K562 treated with DMSO at 1 percent for 48 hours (cell line): ENCODE measurements around the gene DELE1. TPM values are rescaled to one million over a fixed set of nuclear protein-coding genes. Genes with fewer than 3 reads are reported as not detected.

ENCODE experiments used
- total RNA-seq: library from RNA; unstranded; fragments of 300-600 nt; gene quantifications from 2 replicates; pipeline ENCODE4 v1.2.3, GENCODE V29; 2022; ENCODE audit warnings: low replicate concordance; ENCODE audit errors: extremely low read depth

Gene DELE1, protein sequence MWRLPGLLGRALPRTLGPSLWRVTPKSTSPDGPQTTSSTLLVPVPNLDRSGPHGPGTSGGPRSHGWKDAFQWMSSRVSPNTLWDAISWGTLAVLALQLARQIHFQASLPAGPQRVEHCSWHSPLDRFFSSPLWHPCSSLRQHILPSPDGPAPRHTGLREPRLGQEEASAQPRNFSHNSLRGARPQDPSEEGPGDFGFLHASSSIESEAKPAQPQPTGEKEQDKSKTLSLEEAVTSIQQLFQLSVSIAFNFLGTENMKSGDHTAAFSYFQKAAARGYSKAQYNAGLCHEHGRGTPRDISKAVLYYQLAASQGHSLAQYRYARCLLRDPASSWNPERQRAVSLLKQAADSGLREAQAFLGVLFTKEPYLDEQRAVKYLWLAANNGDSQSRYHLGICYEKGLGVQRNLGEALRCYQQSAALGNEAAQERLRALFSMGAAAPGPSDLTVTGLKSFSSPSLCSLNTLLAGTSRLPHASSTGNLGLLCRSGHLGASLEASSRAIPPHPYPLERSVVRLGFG
- not detected in 2 replicates for total RNA-seq

DNA sequence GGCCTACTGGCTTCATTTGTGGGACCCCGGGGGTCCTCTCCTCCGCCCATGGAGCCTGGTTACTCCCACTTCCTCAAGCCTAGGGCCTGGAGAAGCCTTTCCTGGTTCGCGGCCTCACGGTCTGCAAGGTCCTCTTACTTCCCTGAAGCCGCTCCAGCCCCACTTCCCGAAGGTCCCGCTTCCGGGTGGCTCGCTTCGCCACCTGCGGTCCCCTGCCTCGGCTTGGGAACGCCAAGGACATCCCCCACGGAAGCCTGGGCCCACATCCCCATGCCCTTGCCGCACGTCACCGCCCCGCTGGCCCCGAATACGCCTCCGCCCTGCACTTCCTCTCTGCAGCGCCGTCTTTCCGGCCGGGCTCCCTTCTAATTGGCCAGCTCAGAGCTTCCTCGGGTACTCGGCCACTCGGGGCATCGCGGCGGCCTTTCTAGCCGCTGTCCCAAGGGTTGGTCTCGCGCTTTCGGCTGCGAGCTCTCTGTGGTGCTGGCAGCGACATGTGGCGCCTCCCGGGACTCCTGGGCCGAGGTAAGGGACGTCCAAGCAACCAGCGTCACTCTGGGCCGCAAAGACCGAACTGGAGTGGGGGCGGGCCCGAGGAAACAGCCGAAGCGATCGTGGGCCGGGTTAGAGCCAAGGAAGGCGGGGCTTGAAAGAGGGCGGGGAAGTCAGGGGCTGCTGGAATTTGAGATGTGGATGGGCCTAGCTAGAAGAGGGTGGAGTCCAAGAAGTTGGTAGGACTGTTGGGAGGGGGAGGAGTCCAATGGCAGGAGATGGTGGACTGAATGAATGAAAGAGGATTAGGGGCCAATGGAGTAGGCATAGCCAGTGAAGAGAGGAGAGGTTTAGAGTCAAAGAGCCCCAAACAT, at the start of gene DELE1:
DELE1 (plus strand) TSS at position 424 of the 866 bp plus-strand sequence; CDS start at position 495, 71 bp downstream.

DNA sequence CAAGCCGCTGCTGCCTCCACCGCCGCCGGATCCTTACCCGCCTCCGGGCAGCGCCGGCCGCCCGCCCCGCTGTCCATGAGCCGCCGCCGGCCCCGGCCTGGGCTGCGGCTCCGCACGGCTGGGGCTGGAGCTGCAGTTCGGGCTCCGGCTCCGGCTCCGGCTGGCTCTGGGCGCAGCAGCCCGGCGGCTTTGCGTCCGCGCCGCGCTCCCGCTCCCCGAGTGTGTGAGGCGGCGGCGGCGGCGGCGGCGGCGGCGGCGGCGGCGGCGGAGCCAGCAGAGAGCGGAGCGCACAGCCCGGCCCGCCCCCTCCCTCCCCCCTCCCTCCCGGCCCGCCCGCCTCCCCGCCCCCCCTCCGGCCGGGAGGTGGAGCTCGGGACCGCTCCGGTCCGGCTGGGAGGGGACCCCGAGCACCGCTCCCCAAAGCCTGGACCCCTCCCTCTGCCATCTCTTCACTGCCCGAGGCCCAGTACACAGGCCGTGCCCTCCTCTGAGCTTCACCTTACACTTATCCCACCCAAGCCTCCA, 45.4 kb upstream of the DELE1 start, which contains the start of gene PCDH1:
PCDH1 (minus strand) TSS at position 225 of the 525 bp plus-strand sequence; CDS start at position 77, 148 bp downstream.

DNA sequence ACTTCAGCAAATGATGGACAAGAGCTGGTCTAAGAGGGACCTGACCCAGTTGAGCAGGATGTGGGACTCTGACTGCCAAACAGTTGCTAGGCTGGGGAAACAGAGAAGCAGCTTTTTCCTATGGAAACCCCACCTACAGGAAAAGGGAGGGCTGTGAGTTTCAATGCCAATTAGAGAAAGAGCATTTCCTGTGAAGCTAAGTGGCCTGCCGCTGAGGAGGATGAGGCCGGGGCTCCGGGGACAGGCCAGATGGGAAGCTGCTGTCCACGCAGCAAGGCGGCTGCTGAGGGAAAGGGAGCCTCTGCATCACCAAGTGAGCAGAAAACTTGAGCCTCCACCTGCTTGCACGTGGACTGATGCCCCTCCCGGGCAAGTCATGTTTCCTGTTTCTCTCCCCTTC, 34.4 kb downstream of the DELE1 start, which contains the start of gene PCDH12:
PCDH12 (minus strand) TSS at position 90 of the 400 bp plus-strand sequence. CDS start 351 bp downstream, outside the sequence.

DNA sequence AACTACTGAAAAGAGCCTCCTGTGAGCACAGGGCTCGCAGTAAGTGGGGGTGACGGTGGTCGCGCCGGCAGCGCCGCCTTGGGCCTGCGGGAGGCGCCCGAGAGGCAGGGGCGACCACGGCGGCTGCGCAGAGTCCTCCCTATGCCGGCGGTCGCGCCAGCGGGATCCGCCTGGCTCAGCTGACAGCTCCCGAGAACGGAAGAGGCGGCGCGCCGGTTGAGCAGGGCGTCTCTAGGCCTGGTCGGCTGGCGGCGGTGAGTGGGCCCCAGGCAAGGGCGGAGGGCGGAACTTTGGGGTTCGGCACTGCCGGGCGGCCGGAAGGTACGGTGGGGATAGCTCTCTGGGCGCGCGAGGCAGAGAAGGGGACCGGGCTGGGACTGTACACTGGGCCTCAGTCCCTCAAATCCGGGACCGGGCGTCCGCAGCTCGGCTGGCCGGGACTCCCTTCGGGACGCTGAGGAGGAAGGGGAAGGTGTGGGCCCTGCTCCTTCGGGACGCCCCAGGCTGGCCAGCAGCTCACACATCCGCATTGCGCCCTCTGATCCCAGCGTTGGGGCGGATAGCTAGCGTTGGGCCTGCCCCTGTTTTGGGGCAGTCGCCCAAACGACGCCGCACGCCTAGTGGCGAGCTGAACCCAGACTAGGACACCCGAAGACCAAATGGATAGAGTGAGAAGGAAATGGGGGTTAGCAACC, 45.4 kb downstream of the DELE1 start, which contains the start of gene RNF14:
RNF14 (plus strand) TSS at position 192 of the 695 bp plus-strand sequence. CDS start 4,484 bp downstream, outside the sequence.

Other genes starting within 250 kb of the DELE1 start
- not detected in 2 replicates for gene ARAP3, start 241.6 kb upstream of the DELE1 start, total RNA-seq
- not detected in 2 replicates for gene PCDH1, start 45.5 kb upstream of the DELE1 start, total RNA-seq
- not detected in 2 replicates for gene PCDH12, start 34.3 kb downstream of the DELE1 start, total RNA-seq
- gene RNF14, start 45.2 kb downstream of the DELE1 start, total RNA-seq: not detected in 2 replicates
- gene GNPDA1, start 89.2 kb downstream of the DELE1 start, total RNA-seq: not detected in 2 replicates
- gene NDFIP1, start 184.9 kb downstream of the DELE1 start, total RNA-seq: not detected in 2 replicates